Measurements from ENCODE around the gene TIMM23.

Gene TIMM23

DNA sequence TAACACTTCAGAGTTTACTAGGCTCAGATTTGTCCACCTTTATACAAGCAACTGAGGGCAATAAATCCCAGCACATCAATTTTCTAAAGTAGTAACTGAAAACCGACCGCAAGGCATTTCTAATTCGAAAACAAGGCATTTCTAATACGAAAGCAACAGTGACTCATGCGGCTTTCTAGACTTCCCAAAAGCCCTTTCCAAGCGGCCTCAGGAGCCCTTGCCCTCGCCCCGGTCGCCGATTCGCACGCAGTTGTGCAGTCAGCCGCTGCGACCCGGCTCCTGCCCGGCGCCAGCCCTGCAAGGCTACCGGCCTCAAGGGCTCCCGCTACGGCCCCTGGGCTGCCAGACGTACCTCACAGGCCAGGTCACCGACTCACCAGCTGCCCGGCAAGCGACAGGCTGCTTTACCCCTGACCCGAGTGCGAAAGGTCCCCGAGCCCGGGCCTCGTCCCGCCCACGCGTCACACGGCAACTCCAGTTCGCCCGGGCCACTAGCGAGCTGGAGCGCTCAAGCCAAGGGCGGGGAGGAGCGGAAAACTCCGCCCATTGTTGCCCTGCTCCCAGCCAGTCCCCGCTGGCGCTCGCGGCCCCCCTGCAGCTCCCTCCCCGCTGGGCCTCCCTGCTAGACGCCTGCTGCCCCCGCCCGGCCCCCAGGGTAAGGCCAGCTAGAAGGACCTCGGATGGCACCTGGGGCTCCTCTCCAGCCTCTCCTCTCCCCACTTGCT is 50.9 kb downstream of the TIMM23 start:
- Mint-ChIP-seq H3K4me3 (peak overlapping the region; percentile 88), H3K9me3 (no peaks in the 10 kb centered on the region), H3K27ac (peak overlapping the region; percentile 62), H3K27me3 (no peaks in the 10 kb centered on the region), H3K36me3 (peaks cover 3% of the 10 kb centered on the region), H3K4me1 (peaks cover 53% of the 10 kb centered on the region)
- ATAC-seq (ENCODE audit: low read depth): peak; percentile 93
- peak; percentile 55 to 65 for DNase-seq (ENCODE audit: low spot score in 2 of 2)

DNA sequence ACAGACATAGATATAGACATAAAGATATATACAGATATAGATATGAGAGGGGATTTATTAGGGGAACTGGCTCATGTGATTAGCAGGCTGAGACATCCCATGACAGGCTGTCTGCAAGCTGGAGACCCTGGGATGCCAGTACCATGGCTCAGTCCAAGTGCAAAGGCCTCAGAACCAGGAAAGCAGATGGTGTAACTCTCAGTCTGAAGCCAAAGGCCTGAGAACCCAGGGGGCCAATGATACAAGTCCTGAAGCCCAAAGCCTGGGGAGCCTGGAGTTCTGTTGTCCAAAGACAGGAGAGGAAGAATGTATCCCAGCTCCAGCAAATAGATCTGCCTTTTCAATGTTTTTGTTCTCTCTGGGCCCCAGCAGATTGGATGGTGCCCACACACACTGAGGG is 52.7 kb downstream of the TIMM23 start:
- H3K36me3 Mint-ChIP-seq: peaks cover 3% of the 10 kb centered on the region
- peak overlapping the region; percentile 62 for H3K27ac Mint-ChIP-seq
- H3K4me3 Mint-ChIP-seq: no peak overlapping the region
- no peak for ATAC-seq (ENCODE audit: low read depth)
- DNase-seq (ENCODE audit: low spot score in 2 of 2): no peak
- no peaks in the 10 kb centered on the region for H3K27me3 Mint-ChIP-seq
- no peaks in the 10 kb centered on the region for H3K9me3 Mint-ChIP-seq
- peaks cover 52% of the 10 kb centered on the region for H3K4me1 Mint-ChIP-seq

DNA sequence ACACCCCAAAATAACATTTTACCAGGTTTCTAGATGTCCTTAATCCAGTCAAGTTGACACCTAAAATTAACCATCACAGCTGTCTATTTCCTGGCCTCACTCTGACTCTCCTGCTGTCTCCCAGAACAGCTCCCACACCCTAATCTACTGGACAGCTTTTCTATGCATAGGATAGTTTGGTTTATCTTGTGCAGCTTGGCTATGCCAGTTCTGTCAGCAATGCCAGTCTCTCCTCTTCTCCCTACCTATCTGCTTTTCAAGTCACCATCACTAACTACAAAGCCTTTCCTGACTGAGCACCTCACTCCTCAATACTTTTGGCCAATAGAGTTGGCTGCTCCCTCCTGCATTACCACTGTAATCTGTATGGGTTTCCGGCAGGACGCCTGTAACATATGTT is 53.1 kb downstream of the TIMM23 start:
- Mint-ChIP-seq H3K36me3 (peaks cover 3% of the 10 kb centered on the region), H3K9me3 (no peaks in the 10 kb centered on the region), H3K27me3 (no peaks in the 10 kb centered on the region), H3K4me3 (no peak overlapping the region), H3K27ac (peak overlapping the region; percentile 10), H3K4me1 (peaks cover 48% of the 10 kb centered on the region)
- no peak for ATAC-seq (ENCODE audit: low read depth)
- DNase-seq (ENCODE audit: low spot score in 2 of 2): no peak

DNA sequence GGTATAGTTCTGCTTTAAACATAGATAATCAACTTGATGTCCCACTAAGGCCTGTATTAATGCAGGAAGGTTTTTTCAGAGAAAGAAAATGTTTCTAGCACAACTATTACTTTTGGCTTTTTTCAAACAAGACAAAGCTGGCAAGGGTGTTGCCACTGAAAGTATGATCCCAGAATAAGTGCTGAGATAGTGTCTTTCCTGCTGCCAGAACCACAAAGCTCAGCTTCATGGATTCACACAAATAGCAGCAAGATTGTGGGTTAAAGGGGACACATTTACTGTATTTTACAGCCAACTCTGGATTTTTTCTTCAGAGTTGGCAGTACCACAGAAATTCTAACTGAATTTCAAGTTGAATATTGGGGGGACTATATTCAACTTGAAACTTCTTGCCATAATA is 53.8 kb downstream of the TIMM23 start:
- no peak overlapping the region for H3K4me3 Mint-ChIP-seq
- peaks cover 3% of the 10 kb centered on the region for H3K36me3 Mint-ChIP-seq
- H3K4me1 Mint-ChIP-seq: peaks cover 46% of the 10 kb centered on the region
- H3K9me3 Mint-ChIP-seq: no peaks in the 10 kb centered on the region
- ATAC-seq (ENCODE audit: low read depth) (no peak), DNase-seq (ENCODE audit: low spot score in 2 of 2) (no peak)
- H3K27me3 Mint-ChIP-seq: no peaks in the 10 kb centered on the region
- H3K27ac Mint-ChIP-seq: no peak overlapping the region

DNA sequence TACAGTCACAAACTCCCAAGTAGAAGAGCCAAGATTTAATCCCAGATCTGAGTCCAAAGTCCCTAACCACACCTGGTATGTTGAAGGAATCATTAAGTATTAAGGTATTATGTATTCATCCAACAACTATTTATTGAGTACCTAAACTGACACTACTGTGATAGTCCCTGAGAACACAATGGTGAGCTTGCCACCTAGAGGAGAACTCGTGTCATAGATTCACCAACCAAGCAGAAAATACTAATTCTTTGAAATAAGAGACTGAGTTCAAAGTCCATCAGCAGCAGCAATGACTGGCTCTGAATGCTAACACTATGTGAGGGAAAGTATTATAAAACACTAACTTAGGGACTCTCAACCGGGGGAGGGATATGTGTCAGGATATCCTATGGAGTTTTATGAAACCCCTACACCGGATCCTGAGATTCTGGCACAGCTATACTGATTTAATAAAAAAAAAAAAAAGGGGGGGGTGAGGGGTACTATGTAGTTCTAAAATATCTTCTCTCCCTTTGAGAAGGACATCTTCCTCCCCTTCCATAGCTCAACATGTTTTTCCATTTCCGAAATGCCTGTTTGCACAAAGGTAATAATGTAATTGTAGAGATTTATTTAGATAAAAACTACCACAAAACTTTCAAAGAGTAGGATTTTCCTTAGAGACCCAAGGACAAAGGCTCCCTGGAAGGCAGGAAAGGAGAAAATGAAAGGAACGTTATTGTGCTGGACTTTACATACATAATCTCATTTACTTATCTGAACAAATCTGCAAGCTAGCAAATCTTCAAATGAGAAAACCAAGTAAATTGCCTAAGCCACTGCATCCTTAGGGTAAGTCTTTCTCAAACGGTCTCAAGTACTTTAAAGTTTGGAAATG is 56.5 kb downstream of the TIMM23 start:
- H3K36me3 Mint-ChIP-seq: peaks cover 3% of the 10 kb centered on the region
- DNase-seq (ENCODE audit: low spot score in 2 of 2): peak in 1 of 2 donors; percentile 18
- H3K27ac Mint-ChIP-seq: peak overlapping the region; percentile 99
- H3K4me3 Mint-ChIP-seq: peak overlapping the region; percentile 99
- H3K9me3 Mint-ChIP-seq: no peaks in the 10 kb centered on the region
- H3K4me1 Mint-ChIP-seq: peaks cover 36% of the 10 kb centered on the region
- no peaks in the 10 kb centered on the region for H3K27me3 Mint-ChIP-seq
- peak; percentile 26 for ATAC-seq (ENCODE audit: low read depth)

DNA sequence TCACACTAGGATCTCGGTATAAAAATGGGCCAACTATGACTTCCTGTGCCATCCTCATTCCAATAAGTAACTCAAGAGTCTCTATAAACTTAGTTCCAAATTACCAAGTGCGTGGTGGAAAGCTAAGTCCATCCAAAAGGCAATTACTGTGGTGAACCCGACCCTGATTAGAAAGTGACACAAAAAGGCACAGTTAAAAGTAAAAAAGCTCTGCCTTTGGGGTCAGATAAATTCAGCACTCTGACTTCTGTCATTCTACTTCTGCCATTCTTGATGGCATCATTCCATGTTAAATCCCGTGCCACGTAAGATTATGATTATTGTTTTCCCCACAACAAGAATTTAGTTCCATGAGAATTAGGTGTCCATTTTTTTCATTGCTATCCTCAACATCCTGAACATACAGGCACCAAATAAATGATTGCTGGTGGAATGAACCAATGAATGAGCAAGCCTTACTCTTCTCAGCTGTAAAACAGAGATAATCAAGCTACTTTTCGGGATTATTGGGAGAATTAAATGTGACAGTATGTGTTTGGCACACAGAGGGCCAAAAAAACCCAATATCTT is 57.3 kb downstream of the TIMM23 start:
- H3K27ac Mint-ChIP-seq: peak overlapping the region; percentile 99
- peaks cover 3% of the 10 kb centered on the region for H3K36me3 Mint-ChIP-seq
- no peak for DNase-seq (ENCODE audit: low spot score in 2 of 2)
- no peaks in the 10 kb centered on the region for H3K27me3 Mint-ChIP-seq
- H3K9me3 Mint-ChIP-seq: no peaks in the 10 kb centered on the region
- H3K4me3 Mint-ChIP-seq: peak overlapping the region; percentile 99
- ATAC-seq (ENCODE audit: low read depth): no peak
- peaks cover 33% of the 10 kb centered on the region for H3K4me1 Mint-ChIP-seq

DNA sequence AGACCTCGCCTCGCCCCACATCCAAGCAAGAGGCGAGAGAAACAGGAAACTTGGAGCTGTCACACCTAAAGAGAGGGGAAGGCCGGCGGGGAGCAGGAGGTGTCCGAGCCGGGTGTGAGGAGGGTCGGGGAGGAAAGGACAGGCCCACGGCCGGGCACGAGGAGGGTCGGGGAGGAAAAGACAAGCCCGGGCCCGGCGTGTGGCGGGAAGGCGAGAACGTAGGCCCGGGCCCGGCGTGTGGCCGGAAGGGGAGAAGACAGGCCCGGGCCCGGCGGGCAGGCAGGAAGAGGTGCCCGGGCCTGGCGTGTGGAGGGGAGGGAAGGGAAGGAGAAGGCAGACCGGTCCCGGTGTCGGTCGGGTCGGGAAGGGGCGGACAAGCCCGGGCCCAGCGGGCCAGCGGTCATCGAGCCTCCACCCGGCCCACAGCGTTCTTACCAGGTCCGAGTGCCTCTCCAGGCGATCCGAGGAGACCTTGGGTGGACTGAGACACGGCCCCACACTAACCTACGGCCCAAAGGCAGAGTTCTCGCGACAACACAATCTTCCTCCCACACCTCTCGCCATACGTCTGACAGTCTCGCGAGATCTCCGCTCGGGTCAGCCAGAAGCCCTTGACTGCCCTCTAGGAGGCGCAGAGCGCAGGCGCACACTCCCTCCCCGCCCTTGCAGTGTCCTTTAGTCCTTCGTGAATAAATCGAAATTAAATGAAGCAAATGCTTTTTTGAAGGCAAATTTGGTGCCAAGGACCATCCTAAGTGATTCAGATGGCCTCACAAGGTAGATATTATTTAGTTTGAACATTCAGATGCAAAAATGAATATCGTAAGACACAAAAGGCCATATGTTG is 58.0 kb downstream of the TIMM23 start, which contains the start of gene NCOA4:
Gene NCOA4, minus strand, starts transcription at position 533 of the 847 bp plus-strand sequence. CDS start 13,943 bp downstream, outside the sequence.
- Mint-ChIP-seq H3K4me1 (peaks cover 27% of the 10 kb centered on the region), H3K27me3 (peaks cover under 1% of the 10 kb centered on the region), H3K36me3 (peaks cover 3% of the 10 kb centered on the region), H3K27ac (peak within 1 kb of the TSS; percentile 99), H3K4me3 (peak within 1 kb of the TSS; percentile 99), H3K9me3 (no peaks in the 10 kb centered on the region)
- ATAC-seq (ENCODE audit: low read depth): peak; percentile 96
- peak; percentile 91 for DNase-seq (ENCODE audit: low spot score in 2 of 2)

DNA sequence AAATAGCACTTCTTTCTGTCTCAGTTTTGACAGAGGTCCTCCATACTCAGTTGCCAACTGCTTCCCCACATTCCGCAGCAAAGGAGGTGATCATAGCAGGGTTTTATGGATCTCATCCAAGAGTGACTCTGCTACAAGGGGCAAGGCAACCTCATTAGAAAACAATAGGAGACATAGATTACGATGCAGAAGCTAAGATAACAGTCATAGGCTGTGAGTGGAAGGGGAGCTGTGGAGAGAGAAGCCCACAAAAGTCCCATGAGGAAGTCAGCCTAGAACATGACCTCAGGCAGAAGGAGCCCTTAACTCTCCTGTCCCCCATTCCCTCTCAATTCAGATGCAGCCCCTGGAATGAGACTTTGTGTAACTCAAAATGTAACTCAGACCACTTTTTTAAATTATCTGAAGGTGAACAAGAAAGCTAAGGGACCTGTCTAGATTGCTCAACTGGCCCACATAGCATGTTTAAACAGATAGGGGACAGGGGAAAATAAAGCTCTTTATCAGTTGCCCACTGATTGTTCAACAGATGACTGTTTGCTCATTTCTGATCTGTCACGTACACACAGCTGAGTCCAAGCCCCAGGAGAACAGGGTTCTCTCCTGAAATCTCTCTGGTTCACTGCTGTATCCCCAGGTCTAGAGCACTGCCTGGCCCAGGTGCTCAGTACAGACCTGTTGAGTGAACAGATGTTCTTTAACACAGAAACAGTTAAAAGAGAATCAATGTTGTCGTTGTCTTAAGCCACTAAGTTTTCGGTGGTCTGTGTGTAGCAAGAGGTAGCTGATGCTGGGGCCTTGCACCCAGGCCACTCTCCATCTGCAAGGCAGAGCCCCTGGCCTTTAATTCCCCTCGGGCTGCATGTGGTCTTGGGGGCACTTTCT is 59.6 kb downstream of the TIMM23 start:
- Mint-ChIP-seq H3K9me3 (no peaks in the 10 kb centered on the region), H3K27me3 (peaks cover 5% of the 10 kb centered on the region), H3K36me3 (peaks cover 3% of the 10 kb centered on the region), H3K4me1 (peaks cover 20% of the 10 kb centered on the region), H3K4me3 (peak overlapping the region; percentile 39), H3K27ac (peak overlapping the region; percentile 58)
- DNase-seq (ENCODE audit: low spot score in 2 of 2): no peak
- ATAC-seq (ENCODE audit: low read depth): no peak

DNA sequence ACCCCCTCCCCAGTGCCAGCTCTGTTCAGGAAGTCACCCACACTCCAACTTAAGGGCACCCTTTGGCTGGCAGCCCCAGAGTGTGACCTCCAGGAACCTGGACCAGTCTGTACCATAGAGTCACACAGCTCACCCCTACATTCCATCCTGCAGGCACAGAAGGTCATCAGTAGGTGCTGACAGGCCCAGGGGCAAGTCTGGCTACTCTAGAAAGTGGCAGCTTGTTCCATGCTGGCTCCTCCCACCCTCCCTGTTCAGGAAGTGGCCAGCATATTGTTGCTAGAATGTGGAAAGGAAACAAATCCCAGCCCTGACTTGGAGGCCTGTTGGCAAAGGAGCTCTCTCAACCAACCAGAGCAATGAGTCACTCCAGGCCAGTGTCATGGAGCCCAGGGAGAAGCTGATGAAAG is 61.3 kb downstream of the TIMM23 start:
- Mint-ChIP-seq H3K4me3 (no peak overlapping the region), H3K27ac (no peak overlapping the region), H3K4me1 (peaks cover 9% of the 10 kb centered on the region), H3K9me3 (no peaks in the 10 kb centered on the region), H3K36me3 (no peaks in the 10 kb centered on the region), H3K27me3 (peaks cover 10% of the 10 kb centered on the region)
- ATAC-seq (ENCODE audit: low read depth) (no peak), DNase-seq (ENCODE audit: low spot score in 2 of 2) (no peak)

DNA sequence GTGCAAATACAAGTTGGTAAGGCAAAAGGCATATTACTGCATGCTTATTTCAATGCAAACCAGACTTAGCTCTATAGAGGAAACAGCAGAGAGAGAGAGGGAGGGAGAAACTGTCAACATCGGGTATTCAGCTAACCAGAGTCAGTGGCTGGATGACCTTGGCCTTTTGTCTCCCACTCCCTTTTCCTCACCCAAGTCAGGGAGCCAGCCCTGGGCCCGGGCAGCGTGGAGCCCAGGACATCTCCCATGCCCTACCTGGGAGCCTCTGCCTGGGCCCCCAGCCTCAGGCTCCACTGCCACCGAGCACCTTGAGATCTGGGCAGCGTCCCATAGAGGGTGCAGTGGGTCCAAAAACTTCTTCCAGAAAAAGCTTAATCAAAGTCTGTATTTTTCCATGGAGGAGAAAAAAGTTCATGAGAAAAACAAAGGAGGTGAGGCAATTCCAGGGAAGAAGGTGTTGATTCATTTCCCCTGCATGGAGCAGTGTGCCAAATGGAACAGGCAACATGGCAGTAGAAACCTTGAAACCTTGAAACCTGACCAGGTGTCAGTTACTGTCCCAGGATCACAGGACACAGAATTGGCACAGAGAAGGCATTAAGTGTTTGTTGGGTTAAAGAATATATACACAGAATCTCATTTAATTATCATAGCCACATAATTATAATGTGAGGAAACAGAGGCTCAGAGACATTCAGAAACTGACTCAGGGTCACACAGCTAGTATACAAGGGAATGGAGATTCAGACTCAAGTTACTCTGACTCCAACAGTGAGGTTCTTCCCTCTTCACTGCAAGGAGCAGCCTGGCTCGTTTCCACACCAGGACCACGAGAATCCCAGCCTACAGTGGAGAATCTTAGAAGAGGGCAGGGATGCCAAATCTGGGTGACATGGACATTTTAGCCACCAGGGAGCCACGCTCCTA is 63.9 kb downstream of the TIMM23 start:
- H3K4me3 Mint-ChIP-seq: no peak overlapping the region
- DNase-seq (ENCODE audit: low spot score in 2 of 2) (no peak), ATAC-seq (ENCODE audit: low read depth) (no peak)
- no peaks in the 10 kb centered on the region for H3K36me3 Mint-ChIP-seq
- H3K27ac Mint-ChIP-seq: no peak overlapping the region
- no peaks in the 10 kb centered on the region for H3K9me3 Mint-ChIP-seq
- peaks cover 12% of the 10 kb centered on the region for H3K27me3 Mint-ChIP-seq
- H3K4me1 Mint-ChIP-seq: no peaks in the 10 kb centered on the region

DNA sequence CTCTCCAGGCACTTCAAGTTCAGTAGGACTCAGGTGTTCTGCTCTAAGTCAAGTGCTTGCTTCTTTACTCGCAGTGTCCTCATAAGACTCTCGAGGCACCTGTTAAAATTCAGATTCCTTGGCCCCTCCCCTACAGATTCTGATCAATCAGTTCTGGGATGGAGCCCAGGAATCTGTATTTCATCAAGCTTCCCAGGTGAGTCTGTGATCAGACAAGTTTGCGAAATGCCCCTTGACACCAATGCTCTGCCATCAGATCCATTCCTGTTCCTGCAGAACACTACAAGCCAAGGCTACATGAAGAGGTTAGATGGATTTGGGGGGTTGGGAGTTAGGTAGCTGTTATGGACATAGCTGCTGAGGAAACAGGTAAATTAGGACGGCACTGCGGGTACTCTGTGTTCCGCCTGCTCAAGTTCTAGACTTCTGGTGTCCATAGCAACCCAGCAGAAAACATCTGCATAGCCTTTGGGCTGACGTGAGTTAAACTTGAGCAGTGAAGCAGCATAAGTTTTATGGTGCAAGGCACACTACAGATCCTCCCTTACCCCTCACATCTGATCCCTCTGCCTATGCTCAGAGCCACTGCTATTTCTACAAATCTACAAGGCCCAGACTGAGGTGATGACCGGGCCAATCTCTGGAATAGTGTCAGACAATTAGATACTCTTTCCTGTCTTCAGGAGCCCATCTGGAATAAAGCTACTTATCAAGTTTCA is 65.0 kb downstream of the TIMM23 start:
- no peaks in the 10 kb centered on the region for H3K36me3 Mint-ChIP-seq
- DNase-seq (ENCODE audit: low spot score in 2 of 2): no peak
- H3K27me3 Mint-ChIP-seq: peaks cover 12% of the 10 kb centered on the region
- no peak overlapping the region for H3K27ac Mint-ChIP-seq
- H3K9me3 Mint-ChIP-seq: no peaks in the 10 kb centered on the region
- no peaks in the 10 kb centered on the region for H3K4me1 Mint-ChIP-seq
- no peak for ATAC-seq (ENCODE audit: low read depth)
- no peak overlapping the region for H3K4me3 Mint-ChIP-seq
